H9 (cell line): ENCODE data around the gene BPIFB2. TPM values are rescaled to one million over a fixed set of nuclear protein-coding genes. Genes with fewer than 3 reads are reported as not detected.

Source experiments
- DNase-seq: peaks from one replicate; pipeline ENCODE4 v3.0.0-alpha.2; 2017
- H2AFZ ChIP-seq: one replicate; pipeline ENCODE4 v1.6.1; 2013; ENCODE audit warnings: mild to moderate bottlenecking, low read length, control low read depth, moderate library complexity
- H2AK5ac ChIP-seq: 2 replicates; pipeline ENCODE4 v1.6.1; 2013; ENCODE audit warnings: low read length, control low read depth, mixed read lengths; ENCODE audit not compliant: insufficient read length
- H2BK120ac ChIP-seq: one replicate; pipeline ENCODE4 v1.6.1; 2013; ENCODE audit warnings: low read depth, mild to moderate bottlenecking, low read length, control low read depth, inconsistent platforms; ENCODE audit not compliant: poor library complexity, severe bottlenecking
- H2BK12ac ChIP-seq: 2 replicates; pipeline ENCODE4 v1.6.1; 2013; ENCODE audit warnings: low read length, control low read depth, mixed read lengths, low read depth; ENCODE audit not compliant: insufficient read length
- H2BK15ac ChIP-seq: 2 replicates; pipeline ENCODE4 v1.6.1; 2013; ENCODE audit warnings: low read depth, low read length, control low read depth
- H2BK20ac ChIP-seq: one replicate; pipeline ENCODE4 v1.6.1; 2013; ENCODE audit warnings: low read depth, mild to moderate bottlenecking, low read length, control low read depth, inconsistent platforms; ENCODE audit not compliant: poor library complexity, severe bottlenecking
- H2BK5ac ChIP-seq: 2 replicates; pipeline ENCODE4 v1.6.1; 2013; ENCODE audit warnings: low read length, control low read depth, mixed read lengths; ENCODE audit not compliant: insufficient read length
- H3K14ac ChIP-seq: 2 replicates; pipeline ENCODE4 v1.6.1; 2013; ENCODE audit warnings: low read length, control low read depth; ENCODE audit not compliant: insufficient read depth
- H3K18ac ChIP-seq: 2 replicates; pipeline ENCODE4 v1.6.1; 2013; ENCODE audit warnings: low read depth, mild to moderate bottlenecking, mixed read lengths, low read length, control low read depth; ENCODE audit not compliant: insufficient read length
- H3K23ac ChIP-seq: 2 replicates; pipeline ENCODE4 v1.6.1; 2013; ENCODE audit warnings: low read length, control low read depth, mixed read lengths, low read depth; ENCODE audit not compliant: insufficient read length
- H3K23me2 ChIP-seq: 2 replicates; pipeline ENCODE4 v1.6.1; 2013; ENCODE audit warnings: low read depth, mild to moderate bottlenecking, mixed read lengths, low read length, control low read depth; ENCODE audit not compliant: insufficient read length, poor library complexity, severe bottlenecking
- H3K27ac ChIP-seq: 2 replicates; pipeline ENCODE4 v1.5.1; 2013; ENCODE audit warnings: low read length, control low read depth, mixed read lengths, low read depth; ENCODE audit not compliant: insufficient read length
- H3K27me3 ChIP-seq: 2 replicates; pipeline ENCODE4 v1.6.1; 2013; ENCODE audit warnings: low read length, control low read depth, inconsistent platforms; ENCODE audit not compliant: insufficient read depth
- H3K4ac ChIP-seq: 2 replicates; pipeline ENCODE4 v1.6.1; 2013; ENCODE audit warnings: low read depth, mild to moderate bottlenecking, control low read depth, inconsistent platforms, low read length, moderate library complexity
- H3K4me1 ChIP-seq: 2 replicates; pipeline ENCODE4 v1.6.1; 2013; ENCODE audit warnings: low read length, control low read depth, inconsistent platforms; ENCODE audit not compliant: insufficient read depth
- H3K4me2 ChIP-seq: 2 replicates; pipeline ENCODE4 v1.6.1; 2013; ENCODE audit warnings: low read length, control low read depth, mixed read lengths; ENCODE audit not compliant: insufficient read length, insufficient read depth
- H3K56ac ChIP-seq: 2 replicates; pipeline ENCODE4 v1.6.1; 2013; ENCODE audit warnings: low read depth, mild to moderate bottlenecking, mixed read lengths, low read length, control low read depth; ENCODE audit not compliant: insufficient read length
- H3K79me1 ChIP-seq: 2 replicates; pipeline ENCODE4 v1.6.1; 2013; ENCODE audit warnings: low read depth, mild to moderate bottlenecking, moderate library complexity, low read length, control low read depth, inconsistent platforms; ENCODE audit not compliant: insufficient read depth, poor library complexity, severe bottlenecking
- H3K79me2 ChIP-seq: 2 replicates; pipeline ENCODE4 v1.6.1; 2013; ENCODE audit warnings: low read length, control low read depth, inconsistent platforms; ENCODE audit not compliant: insufficient read depth
- H3K9ac ChIP-seq: 2 replicates; pipeline ENCODE4 v1.6.1; 2013; ENCODE audit warnings: low read length, control low read depth, mixed read lengths; ENCODE audit not compliant: insufficient read length; ENCODE audit errors: extremely low read depth
- H3K9me3 ChIP-seq: one replicate; pipeline ENCODE4 v1.6.1; 2013; ENCODE audit warnings: low read depth, low read length, inconsistent platforms; ENCODE audit not compliant: control insufficient read depth
- H3T11ph ChIP-seq: one replicate; pipeline ENCODE4 v1.6.1; 2013; ENCODE audit warnings: mild to moderate bottlenecking, low read length, control low read depth, inconsistent platforms
- H4K20me1 ChIP-seq: one replicate; pipeline ENCODE4 v1.6.1; 2013; ENCODE audit not compliant: control insufficient read depth, insufficient read length, insufficient read depth
- H4K5ac ChIP-seq: 2 replicates; pipeline ENCODE4 v1.6.1; 2013; ENCODE audit warnings: low read depth, mild to moderate bottlenecking, mixed read lengths, low read length, control low read depth; ENCODE audit not compliant: insufficient read length
- H4K8ac ChIP-seq: replicated peaks from 2 replicates; pipeline ENCODE4 v1.6.1; 2013; ENCODE audit warnings: low read length, control low read depth, mixed read lengths, low read depth; ENCODE audit not compliant: insufficient read length
- H4K91ac ChIP-seq: 2 replicates; pipeline ENCODE4 v1.6.1; 2013; ENCODE audit warnings: low read depth, mild to moderate bottlenecking, moderate library complexity, mixed read lengths, low read length, control low read depth; ENCODE audit not compliant: insufficient read length
- H3K27ac Mint-ChIP-seq, 3 experiments: 2 replicates in 2 of 3; 3 replicates in 1 of 3; pipeline ENCODE4 v1.8.0; 2020 to 2021; ENCODE audit warnings: mixed read lengths in 3 of 3, mild to moderate bottlenecking in 1 of 3, moderate library complexity in 1 of 3
- H3K27me3 Mint-ChIP-seq: 2 replicates; pipeline ENCODE4 v1.8.0; 2021; ENCODE audit warnings: low read depth, mild to moderate bottlenecking, moderate library complexity, mixed read lengths
- H3K36me3 Mint-ChIP-seq, 3 experiments: 2 replicates in 2 of 3; 3 replicates in 1 of 3; pipeline ENCODE4 v1.8.0; 2020 to 2021; ENCODE audit warnings: low read depth in 3 of 3, mixed read lengths in 3 of 3; ENCODE audit not compliant: insufficient read depth in 1 of 3
- H3K4me1 Mint-ChIP-seq, 2 experiments: 2 replicates each; pipeline ENCODE4 v1.8.0; 2020; ENCODE audit warnings: mixed read lengths in 2 of 2
- H3K4me3 Mint-ChIP-seq, 2 experiments: 2 replicates in 1 of 2; 3 replicates in 1 of 2; pipeline ENCODE4 v1.8.0; 2020 to 2021; ENCODE audit warnings: mild to moderate bottlenecking in 2 of 2, mixed read lengths in 2 of 2, moderate library complexity in 1 of 2
- H3K9me3 Mint-ChIP-seq, 2 experiments: 2 replicates in 1 of 2; 3 replicates in 1 of 2; pipeline ENCODE4 v1.8.0; 2020; ENCODE audit warnings: mild to moderate bottlenecking in 2 of 2, mixed read lengths in 2 of 2, moderate library complexity in 1 of 2
- WGBS: extraction: QIAGEN DNeasy Blood & Tissue Kit; methylation state at CpG from one replicate; pipeline ENCODE4 v1.1.7; 2013; ENCODE audit warnings: missing lambda C conversion rate, low lambda C conversion rate, mixed read lengths; ENCODE audit not compliant: insufficient read length; ENCODE audit errors: extremely low coverage; 5-methylcytosine and 5-hydroxymethylcytosine counted together
- total RNA-seq: library from RNA; stranded (reverse); gene quantifications from 2 replicates; pipeline ENCODE4 v1.2.1, GENCODE V29; 2021
- TF ChIP-seq, protein P1 (sequence below): fragments of 200-600 bp; sonication (generic); conservative IDR thresholded peaks from 3 replicates; pipeline ENCODE4 v1.8.0; 2021; ENCODE audit warnings: antibody characterized with exemption, mild to moderate bottlenecking

Gene BPIFB2
- total RNA-seq, 1 experiment from 2014 or later: not detected

DNA sequence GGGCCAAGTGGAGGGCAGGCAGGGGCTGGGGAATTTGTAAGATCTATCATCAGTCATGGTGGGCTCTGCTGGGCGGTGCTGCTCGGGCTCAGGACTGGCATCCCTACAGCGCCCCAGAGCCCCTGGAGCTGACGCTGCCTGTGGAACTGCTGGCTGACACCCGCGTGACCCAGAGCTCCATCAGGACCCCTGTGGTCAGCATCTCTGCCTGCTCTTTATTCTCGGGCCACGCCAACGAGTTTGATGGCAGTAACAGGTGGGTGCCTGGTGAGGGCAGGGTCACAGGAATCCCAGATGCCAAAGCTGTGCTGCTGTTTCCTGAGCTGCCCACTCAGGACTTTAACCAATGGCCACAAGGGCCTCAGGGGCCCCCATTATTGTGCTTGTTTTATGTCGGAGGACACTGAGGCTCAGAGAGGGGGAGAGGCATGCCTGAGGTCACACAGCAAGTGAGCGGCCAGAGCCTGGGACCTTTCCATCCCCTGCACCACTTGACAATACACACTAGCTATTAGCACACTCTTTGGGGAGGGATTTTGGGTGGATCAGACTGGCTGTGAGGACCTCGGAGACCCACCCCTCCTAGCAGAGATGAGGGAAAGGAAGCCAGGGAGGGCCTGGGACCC is 6.3 kb downstream of the BPIFB2 start:
- WGBS: no CpG with 5 or more reads among the region's 12 CpGs
- H3K27me3 ChIP-seq: no peaks in the 10 kb centered on the region
- no peaks in the 10 kb centered on the region for H3K23me2 ChIP-seq
- no peak overlapping the region for H3K27ac Mint-ChIP-seq
- H3K18ac ChIP-seq: no peak overlapping the region
- H3K56ac ChIP-seq: no peak overlapping the region
- no peaks in the 10 kb centered on the region for H3K4me1 ChIP-seq
- no peak overlapping the region for H3K14ac ChIP-seq
- H4K8ac ChIP-seq: no peak overlapping the region
- no peak overlapping the region for H2BK120ac ChIP-seq
- H3K27me3 Mint-ChIP-seq: peaks cover 18% of the 10 kb centered on the region
- no peak overlapping the region for H3K23ac ChIP-seq
- no peak overlapping the region for H3K4ac ChIP-seq
- no peaks in the 10 kb centered on the region for H3K79me2 ChIP-seq
- no peak overlapping the region for H2BK20ac ChIP-seq
- no peak overlapping the region for H2AFZ ChIP-seq
- H3T11ph ChIP-seq: no peak overlapping the region
- DNase-seq: no peak
- no peak overlapping the region for H2BK15ac ChIP-seq
- peaks cover 21 to 23% of the 10 kb centered on the region in 2 experiments for H3K4me1 Mint-ChIP-seq
- no peak overlapping the region for H2AK5ac ChIP-seq
- no peak overlapping the region for H3K4me2 ChIP-seq
- H3K36me3 Mint-ChIP-seq: no peaks in the 10 kb centered on the region
- TF ChIP-seq, protein P1, sequence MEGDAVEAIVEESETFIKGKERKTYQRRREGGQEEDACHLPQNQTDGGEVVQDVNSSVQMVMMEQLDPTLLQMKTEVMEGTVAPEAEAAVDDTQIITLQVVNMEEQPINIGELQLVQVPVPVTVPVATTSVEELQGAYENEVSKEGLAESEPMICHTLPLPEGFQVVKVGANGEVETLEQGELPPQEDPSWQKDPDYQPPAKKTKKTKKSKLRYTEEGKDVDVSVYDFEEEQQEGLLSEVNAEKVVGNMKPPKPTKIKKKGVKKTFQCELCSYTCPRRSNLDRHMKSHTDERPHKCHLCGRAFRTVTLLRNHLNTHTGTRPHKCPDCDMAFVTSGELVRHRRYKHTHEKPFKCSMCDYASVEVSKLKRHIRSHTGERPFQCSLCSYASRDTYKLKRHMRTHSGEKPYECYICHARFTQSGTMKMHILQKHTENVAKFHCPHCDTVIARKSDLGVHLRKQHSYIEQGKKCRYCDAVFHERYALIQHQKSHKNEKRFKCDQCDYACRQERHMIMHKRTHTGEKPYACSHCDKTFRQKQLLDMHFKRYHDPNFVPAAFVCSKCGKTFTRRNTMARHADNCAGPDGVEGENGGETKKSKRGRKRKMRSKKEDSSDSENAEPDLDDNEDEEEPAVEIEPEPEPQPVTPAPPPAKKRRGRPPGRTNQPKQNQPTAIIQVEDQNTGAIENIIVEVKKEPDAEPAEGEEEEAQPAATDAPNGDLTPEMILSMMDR: no peak
- no peak overlapping the region for H3K27ac ChIP-seq
- H3K9me3 Mint-ChIP-seq: no peaks in the 10 kb centered on the region
- H4K20me1 ChIP-seq: no peaks in the 10 kb centered on the region
- no peak overlapping the region for H2BK12ac ChIP-seq
- no peak overlapping the region for H2BK5ac ChIP-seq
- no peaks in the 10 kb centered on the region for H3K79me1 ChIP-seq
- no peak overlapping the region for H3K9ac ChIP-seq
- no peak overlapping the region for H4K5ac ChIP-seq
- H3K9me3 ChIP-seq: no peaks in the 10 kb centered on the region
- no peak overlapping the region for H4K91ac ChIP-seq
- no peak overlapping the region for H3K4me3 Mint-ChIP-seq
